HFF-Myc (cell line): ENCODE data around the gene NEURL1.
A peak's percentile ranks its signal among the peaks of the same experiment; 100 is the strongest.
"Not testable (repeated sequence)": the region's sequence is repeated elsewhere in the genome, so short reads cannot be mapped to it uniquely, and the experiment has no call there.

Experiments used
- DNase-seq: peaks from one replicate; pipeline ENCODE4 v3.0.0-alpha.2; 2011; ENCODE audit warnings: low read depth; ENCODE audit errors: extremely low read depth
- H3K4me3 ChIP-seq: replicated peaks from 2 replicates; pipeline ENCODE4 v1.5.1; 2011; ENCODE audit warnings: low read depth, mild to moderate bottlenecking, control low read depth, low read length
- CTCF ChIP-seq: IDR thresholded peaks from 2 replicates; pipeline ENCODE4 v1.5.1; 2012; ENCODE audit warnings: mild to moderate bottlenecking, low read depth, low read length, control low read depth; ENCODE audit errors: missing control alignments

Gene NEURL1

GRCh38 chr10:103480521-103480920 lies 13.0 kb upstream of the NEURL1 start:
- H3K4me3 ChIP-seq, result no peak overlapping the region
- TF ChIP-seq CTCF, result no peak
- DNase-seq, result no peak

GRCh38 chr10:103481974-103482531 lies 11.5 kb upstream of the NEURL1 start:
- no peak for DNase-seq
- H3K4me3 ChIP-seq, result no peak overlapping the region

GRCh38 chr10:103486635-103487409 lies 6.7 kb upstream of the NEURL1 start:
- DNase-seq, H3K4me3 ChIP-seq: not testable (repeated sequence)

More at GRCh38 chr10:103481974-103482531, 11.5 kb upstream of the NEURL1 start:
- TF ChIP-seq CTCF, result peak; percentile 70

- no peak for DNase-seq
- H3K4me3 ChIP-seq, result no peak overlapping the region
- no peak for TF ChIP-seq CTCF
Measured at GRCh38 chr10:103487410-103487708, 6.1 kb upstream of the NEURL1 start.

GRCh38 chr10:103490986-103491314 lies 2.6 kb upstream of the NEURL1 start:
- no peak for TF ChIP-seq CTCF
- H3K4me3 ChIP-seq, result no peak overlapping the region
- DNase-seq, result no peak

GRCh38 chr10:103491729-103492364 lies 1.7 kb upstream of the NEURL1 start:
- TF ChIP-seq CTCF, result no peak
- peak; percentile 96 for DNase-seq
- H3K4me3 ChIP-seq, result no peak overlapping the region

- DNase-seq, result no peak
- no peak for TF ChIP-seq CTCF
- H3K4me3 ChIP-seq, result no peak overlapping the region
Measured at GRCh38 chr10:103492655-103493261, 747 bp upstream of the NEURL1 start.
